Urinary bladder (tissue), 4 donors: ENCODE measurements around the gene C7orf57. TPM values are rescaled to one million over a fixed set of nuclear protein-coding genes. Genes with fewer than 3 reads are reported as not detected.

Source experiments
- DNase-seq: peaks from one replicate; pipeline ENCODE4 v3.0.0-alpha.2; 2015; ENCODE audit errors: extremely low spot score
- H3K27ac ChIP-seq: one replicate; pipeline ENCODE4 v1.5.1; 2013; ENCODE audit warnings: low read depth, mild to moderate bottlenecking, moderate library complexity
- H3K36me3 ChIP-seq: one replicate; pipeline ENCODE4 v1.6.1; 2013; ENCODE audit warnings: mild to moderate bottlenecking, moderate library complexity; ENCODE audit not compliant: insufficient read depth
- H3K4me1 ChIP-seq: one replicate; pipeline ENCODE4 v1.6.1; 2013; ENCODE audit warnings: mild to moderate bottlenecking, moderate library complexity; ENCODE audit not compliant: insufficient read depth
- H3K4me3 ChIP-seq: one replicate; pipeline ENCODE4 v1.5.1; 2013; ENCODE audit warnings: low read depth, low read length
- WGBS: extraction: QIAGEN DNeasy Blood & Tissue Kit; methylation state at CpG from one replicate; pipeline ENCODE4 v1.1.7; 2013; 5-methylcytosine and 5-hydroxymethylcytosine counted together
- polyA plus RNA-seq: library from polyadenylated mRNA; stranded (reverse); fragments of 200-250 nt; gene quantifications from one replicate; pipeline ENCODE4 v1.2.3, GENCODE V29; 2013
- total RNA-seq: library from RNA; depleted of rRNA; stranded (reverse); fragments of >200 nt; gene quantifications from one replicate; pipeline ENCODE4 v1.2.3, GENCODE V29; 2014
- donor health status: healthy with polysubstance abuse.
- donor health status: healthy.

C7orf57 gene
- total and polyA plus RNA-seq, 2 donors: 0.21 TPM; not detected in 1

DNA sequence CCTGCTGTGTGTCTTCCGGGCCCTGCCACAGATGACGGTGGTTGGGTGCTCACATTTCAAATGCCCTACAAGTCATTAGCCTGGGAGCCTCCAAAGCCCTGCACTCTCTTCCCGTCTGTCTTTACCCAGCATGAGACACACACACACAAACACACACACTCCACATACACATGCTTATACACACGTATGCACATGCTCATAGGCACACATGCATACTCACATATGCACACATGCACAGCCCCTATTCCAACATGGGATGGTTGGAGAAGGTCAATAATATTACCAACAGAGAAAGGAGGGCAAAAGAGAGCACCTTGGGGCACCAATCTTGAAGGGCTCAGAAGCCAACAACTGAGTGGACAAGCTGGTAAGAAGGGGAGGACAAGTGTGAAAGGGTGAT is 25.4 kb upstream of the C7orf57 start:
- no peaks in the 10 kb centered on the region for H3K36me3 ChIP-seq
- H3K4me1 ChIP-seq: no peaks in the 10 kb centered on the region
- H3K27ac ChIP-seq: no peak overlapping the region
- no peak for DNase-seq
- H3K4me3 ChIP-seq: no peak overlapping the region
- WGBS: 92% methylated on average over 4 of the region's 4 CpGs

DNA sequence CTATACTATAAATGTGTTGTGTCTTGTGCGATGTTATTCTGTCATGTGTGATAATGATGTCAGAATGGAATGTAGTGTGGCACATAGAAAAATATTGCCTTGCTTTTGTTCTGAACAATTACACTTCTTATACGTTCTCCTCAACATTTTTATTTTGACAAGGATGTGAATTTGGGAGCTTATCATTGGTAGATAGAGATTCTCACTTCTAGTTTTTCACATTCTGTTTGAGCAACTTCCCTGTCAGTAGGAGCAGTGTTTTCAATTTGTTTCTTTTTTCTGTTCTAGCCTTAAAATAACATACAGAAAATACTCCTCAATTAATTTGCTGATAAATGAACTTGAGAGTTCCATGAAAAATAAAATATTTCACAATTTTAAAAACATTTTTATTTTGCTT is 24.0 kb upstream of the C7orf57 start:
- WGBS: 44% methylated on average over 2 of the region's 2 CpGs
- Histone ChIP-seq H3K36me3 (no peaks in the 10 kb centered on the region), H3K27ac (no peak overlapping the region), H3K4me1 (no peaks in the 10 kb centered on the region), H3K4me3 (no peak overlapping the region)
- DNase-seq: no peak

DNA sequence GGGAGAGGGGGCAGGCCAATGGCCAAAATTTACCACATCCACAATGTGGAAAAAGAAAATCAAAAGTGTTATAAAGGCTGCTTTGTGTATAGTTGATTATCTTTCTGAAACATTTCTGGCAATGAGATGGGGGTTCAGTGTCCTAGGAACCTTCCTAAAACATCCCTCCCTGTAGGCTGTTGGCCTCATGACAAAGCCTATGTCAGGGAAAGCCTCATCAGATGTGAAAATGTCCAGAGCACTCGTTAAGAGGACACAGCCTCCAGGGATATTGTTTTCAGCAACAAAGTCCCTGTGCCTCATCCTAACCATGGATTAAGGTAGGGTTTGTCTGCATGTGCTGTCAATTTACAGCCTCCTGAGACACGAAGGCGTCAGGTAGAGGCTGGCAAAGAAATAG is 23.4 kb upstream of the C7orf57 start:
- H3K4me1 ChIP-seq: no peaks in the 10 kb centered on the region
- DNase-seq: no peak
- H3K27ac ChIP-seq: no peak overlapping the region
- H3K4me3 ChIP-seq: no peak overlapping the region
- H3K36me3 ChIP-seq: no peaks in the 10 kb centered on the region
- 35% methylated on average over 3 of the region's 3 CpGs for WGBS

DNA sequence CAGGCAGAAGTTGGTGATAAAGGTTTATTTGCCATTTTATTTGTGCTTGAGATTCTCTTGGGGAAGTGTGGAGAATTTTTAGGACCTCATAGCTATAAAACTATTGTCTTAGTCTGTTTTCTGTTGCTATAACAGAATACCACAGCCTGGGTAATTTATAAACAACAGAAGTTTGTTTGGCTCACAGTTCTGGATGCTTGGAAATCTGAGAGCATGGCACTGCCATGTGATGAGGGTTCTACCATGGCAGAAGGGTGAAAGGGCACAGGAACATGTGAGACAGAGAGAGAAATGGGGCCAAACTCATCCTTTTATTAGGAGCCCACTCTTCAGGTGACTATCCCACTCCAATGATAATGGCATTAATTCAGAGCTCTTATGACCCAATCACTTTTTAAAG is 18.7 kb upstream of the C7orf57 start:
- Histone ChIP-seq H3K27ac (no peak overlapping the region), H3K4me3 (no peak overlapping the region), H3K36me3 (no peaks in the 10 kb centered on the region), H3K4me1 (no peaks in the 10 kb centered on the region)
- DNase-seq: no peak

DNA sequence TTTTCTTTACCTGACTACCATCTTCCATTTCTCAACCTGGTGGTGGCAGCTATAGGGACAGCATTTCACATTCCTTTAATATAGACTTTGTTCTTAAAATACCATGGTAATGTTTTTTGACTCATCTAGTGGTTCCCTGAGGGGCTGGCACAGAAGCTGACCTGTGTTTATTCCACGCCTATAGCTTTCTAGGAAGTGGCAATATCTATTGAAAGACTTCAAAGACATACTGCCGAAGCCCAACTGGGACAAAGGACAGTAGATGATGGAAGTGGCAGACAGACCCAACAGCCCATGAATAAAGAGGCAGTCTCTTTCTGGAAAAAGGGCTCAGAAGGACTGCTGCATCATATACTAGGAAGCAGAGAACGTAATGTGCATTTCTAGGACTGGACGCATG is 17.7 kb upstream of the C7orf57 start:
- Histone ChIP-seq H3K27ac (no peak overlapping the region), H3K4me3 (no peak overlapping the region), H3K4me1 (no peaks in the 10 kb centered on the region), H3K36me3 (no peaks in the 10 kb centered on the region)
- 90% methylated on average over 4 of the region's 4 CpGs for WGBS
- DNase-seq: no peak

DNA sequence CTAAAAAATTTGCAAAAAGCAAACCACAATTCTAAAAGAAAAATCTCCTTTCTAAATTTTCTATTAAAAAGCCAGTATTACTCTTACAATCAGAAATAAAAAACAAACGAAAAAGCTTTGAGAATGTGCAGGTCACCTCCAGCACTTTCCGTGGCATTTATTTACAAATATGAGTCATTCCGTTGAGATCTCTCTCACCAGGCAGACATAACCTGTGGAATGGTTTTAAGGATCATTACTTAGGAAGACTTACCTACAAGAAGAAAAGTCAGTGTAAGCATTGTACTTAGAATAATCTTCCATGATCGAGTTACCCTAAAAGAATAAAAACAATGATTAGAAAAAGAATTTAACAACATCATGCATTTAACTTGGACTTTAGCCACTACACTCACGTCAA is 9.7 kb upstream of the C7orf57 start:
- no peak overlapping the region for H3K4me3 ChIP-seq
- no peaks in the 10 kb centered on the region for H3K4me1 ChIP-seq
- H3K36me3 ChIP-seq: no peaks in the 10 kb centered on the region
- no peak overlapping the region for H3K27ac ChIP-seq
- DNase-seq: no peak
- 56% methylated on average over 5 of the region's 5 CpGs for WGBS

DNA sequence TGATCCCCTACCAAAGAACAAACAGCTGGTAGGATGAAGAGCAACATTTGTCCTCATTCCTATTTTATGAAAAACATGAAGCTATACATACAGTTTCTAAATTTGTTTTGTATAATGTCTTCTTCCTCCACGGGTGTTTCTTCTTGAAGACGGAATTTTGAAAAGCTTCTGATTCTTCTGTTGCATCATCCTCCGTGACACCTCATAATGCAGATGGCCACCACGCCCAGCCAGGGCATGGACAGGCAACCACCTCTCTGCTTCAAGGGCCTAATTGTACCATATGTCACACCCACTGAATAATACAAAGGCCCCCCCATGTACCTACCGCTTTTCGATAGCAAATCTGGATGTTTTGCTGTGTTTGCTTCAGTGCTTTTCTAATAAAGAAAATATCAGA is 6.4 kb upstream of the C7orf57 start, which contains the start of gene SUN3:
SUN3 (minus strand) TSS at position 170 of the 400 bp plus-strand sequence; CDS start at position 1, 169 bp downstream.
- DNase-seq: no peak

DNA sequence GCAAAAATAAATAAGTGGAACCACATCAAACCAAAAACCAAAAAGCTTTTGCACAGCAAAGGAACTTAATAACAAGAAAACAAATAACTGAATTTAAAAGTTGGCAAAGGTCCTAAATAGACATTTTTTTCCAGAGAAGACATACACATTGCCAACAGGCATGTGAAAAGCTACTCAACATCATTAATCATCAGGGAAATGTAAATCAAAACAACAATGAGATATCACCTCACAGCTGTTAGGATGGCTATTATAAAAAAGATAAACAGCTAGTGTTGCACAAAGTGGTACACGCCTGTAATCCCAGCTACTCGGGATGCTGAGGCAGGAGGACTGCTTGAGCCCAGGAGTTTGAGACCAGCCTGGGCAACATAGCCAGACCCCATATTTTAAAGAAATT is 4.2 kb upstream of the C7orf57 start:
- WGBS: 68% methylated on average over 2 of the region's 2 CpGs
- H3K36me3 ChIP-seq: no peaks in the 10 kb centered on the region

More for the DNA sequence above, 6.4 kb upstream of the C7orf57 start, which contains the start of gene SUN3:
- Histone ChIP-seq H3K4me1 (no peaks in the 10 kb centered on the region), H3K36me3 (no peaks in the 10 kb centered on the region), H3K27ac (peak within 1 kb of the TSS; percentile 2), H3K4me3 (no peak within 1 kb of the TSS)
- 92% methylated on average over 6 of the region's 6 CpGs for WGBS

DNA sequence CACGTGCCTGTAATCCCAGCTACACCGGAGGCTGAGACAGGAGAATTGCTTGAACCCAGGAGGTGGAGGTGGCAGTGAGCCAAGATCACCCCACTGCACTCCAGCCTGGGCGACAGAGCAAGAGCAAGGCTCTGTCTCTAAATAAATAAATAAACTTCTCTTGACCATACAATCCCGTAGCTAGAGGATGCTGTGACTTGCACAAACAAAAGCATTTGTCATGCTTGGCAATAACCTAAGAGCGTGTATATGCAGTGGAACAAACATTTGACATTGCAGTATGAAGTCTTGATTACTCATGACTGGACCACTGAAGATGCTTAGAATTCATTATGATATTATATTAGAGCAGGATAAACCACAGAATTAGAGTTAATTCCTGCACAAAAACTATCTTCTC is 1.4 kb upstream of the C7orf57 start:
- Histone ChIP-seq H3K27ac (no peak overlapping the region), H3K4me3 (no peak overlapping the region), H3K36me3 (no peaks in the 10 kb centered on the region), H3K4me1 (peaks cover 2% of the 10 kb centered on the region)
- WGBS: 76% methylated on average over 5 of the region's 5 CpGs
- DNase-seq: no peak

More for the DNA sequence above, 4.2 kb upstream of the C7orf57 start:
- H3K4me3 ChIP-seq: no peak overlapping the region
- H3K4me1 ChIP-seq: peaks cover 2% of the 10 kb centered on the region
- DNase-seq: no peak
- no peak overlapping the region for H3K27ac ChIP-seq

DNA sequence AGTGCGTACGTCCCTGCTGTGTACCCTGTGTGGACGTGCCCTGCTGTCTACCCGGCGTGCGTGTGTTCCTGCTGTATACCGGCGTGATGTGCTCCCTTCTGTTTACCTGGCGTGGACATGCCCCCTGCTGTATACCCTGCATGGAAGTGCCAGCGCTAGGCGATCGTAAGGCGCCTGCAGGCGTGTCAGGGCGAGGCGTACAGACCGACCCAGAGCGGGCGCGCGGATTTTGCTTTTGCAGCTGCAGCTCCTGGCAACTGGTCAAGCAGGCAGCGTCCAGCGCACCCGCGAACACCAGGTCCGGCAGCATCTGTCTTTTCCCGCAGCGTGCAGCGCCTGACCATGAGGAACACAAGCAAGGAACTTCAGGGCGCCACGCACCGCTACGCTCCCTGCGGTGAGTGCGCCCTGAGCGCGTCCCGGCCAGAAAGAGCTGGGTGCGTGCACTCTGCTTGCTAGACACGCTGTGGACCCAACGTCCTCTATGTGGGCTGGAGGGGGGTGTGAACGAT is 680 bp downstream of the C7orf57 start:
- Histone ChIP-seq H3K36me3 (no peaks in the 10 kb centered on the region), H3K4me1 (peaks cover 2% of the 10 kb centered on the region), H3K4me3 (peak overlapping the region; percentile 58), H3K27ac (no peak overlapping the region)
- DNase-seq: no peak
- WGBS: 3% methylated on average over 42 of the region's 42 CpGs

DNA sequence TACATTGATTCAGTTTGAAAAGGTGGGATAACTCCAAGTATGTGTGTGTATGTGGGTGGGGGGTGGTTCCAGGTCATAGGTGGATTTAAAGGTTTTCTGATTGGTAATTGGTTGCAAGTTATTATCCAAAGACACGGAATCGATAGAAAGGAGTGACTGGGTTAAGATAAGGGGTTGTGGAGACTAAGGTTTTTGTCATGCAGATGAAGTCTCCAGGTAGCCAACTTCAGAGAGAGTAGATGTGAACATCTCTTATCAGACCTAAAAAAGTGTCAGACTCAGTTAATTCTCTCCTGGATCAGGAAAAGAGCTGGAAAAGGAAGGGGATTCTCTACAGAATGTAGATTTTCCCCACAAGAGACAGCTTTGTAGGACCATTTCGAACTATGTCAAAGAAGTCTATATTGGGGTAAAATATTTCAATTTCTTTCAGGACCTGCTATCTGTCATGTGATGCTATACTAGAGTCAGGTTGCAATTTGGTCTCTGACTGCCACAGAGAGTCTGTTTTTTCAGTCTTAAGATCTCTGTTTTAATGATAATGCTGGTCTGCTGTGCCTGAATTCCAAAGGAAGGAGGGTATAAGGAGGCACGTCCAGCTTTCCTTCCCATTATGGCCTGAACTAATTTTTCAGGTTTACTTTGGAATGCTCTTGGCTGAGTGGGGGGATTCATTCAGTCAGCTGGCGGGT is 3.6 kb downstream of the C7orf57 start:
- Histone ChIP-seq H3K4me3 (no peak overlapping the region), H3K27ac (no peak overlapping the region), H3K4me1 (peaks cover 2% of the 10 kb centered on the region), H3K36me3 (no peaks in the 10 kb centered on the region)
- DNase-seq: no peak
- 44% methylated on average over 5 of the region's 5 CpGs for WGBS

DNA sequence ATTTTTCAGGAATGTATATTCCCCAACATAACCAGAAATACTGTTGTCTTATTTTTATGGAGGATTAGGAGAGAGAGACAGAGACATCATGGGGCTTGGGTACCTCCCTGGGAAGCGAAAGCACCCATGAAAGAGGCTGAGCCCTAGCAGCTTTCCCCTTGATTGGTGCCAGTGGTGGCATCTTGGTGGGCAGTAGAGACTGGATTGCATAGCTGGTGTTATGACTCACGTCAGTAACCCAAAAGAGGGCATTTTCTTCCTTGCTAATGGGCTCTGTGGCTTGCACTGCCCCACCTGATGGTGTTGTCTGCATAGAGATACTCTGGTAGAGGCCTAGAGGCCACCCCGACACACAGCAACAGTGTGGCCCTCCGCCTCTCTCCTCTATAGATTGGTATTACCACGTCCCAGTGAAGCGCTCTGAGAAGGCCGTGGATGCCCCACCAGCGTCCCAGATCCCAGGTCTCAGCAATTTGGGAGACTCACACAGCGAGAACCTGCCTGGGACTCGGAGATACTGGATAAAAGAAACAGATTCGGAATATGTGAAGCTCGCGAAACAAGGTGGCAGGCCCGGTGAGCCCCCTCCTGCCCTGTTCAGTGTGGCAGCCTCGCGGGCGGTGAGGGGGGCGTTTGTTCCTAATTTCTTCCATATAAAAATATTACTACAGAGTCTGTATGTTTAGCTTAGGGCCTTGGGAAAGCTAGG is 5.8 kb downstream of the C7orf57 start:
- WGBS: 92% methylated on average over 18 of the region's 18 CpGs

DNA sequence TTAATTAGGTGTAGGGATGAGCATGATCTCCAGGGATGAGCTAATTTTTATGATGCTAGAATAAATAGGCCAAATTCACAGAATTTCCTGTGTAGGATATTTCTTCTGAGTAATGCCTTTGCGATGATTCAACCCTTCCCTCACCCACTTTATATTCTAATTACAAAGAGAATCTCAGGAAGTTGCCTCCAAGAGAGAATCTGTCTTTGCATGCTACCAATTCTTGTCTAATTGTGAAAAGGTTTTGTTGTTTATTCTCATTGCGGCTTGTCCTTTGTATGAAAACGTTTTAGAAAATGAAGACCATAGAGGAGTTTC is 6.3 kb downstream of the C7orf57 start:
- WGBS: 71% methylated on average over 3 of the region's 3 CpGs
- no peak for DNase-seq
- Histone ChIP-seq H3K4me1 (no peaks in the 10 kb centered on the region), H3K4me3 (no peak overlapping the region), H3K27ac (no peak overlapping the region), H3K36me3 (no peaks in the 10 kb centered on the region)

More for the DNA sequence above, 5.8 kb downstream of the C7orf57 start:
- H3K27ac ChIP-seq: no peak overlapping the region
- H3K36me3 ChIP-seq: no peaks in the 10 kb centered on the region
- no peak overlapping the region for H3K4me3 ChIP-seq
- no peaks in the 10 kb centered on the region for H3K4me1 ChIP-seq
- DNase-seq: no peak

DNA sequence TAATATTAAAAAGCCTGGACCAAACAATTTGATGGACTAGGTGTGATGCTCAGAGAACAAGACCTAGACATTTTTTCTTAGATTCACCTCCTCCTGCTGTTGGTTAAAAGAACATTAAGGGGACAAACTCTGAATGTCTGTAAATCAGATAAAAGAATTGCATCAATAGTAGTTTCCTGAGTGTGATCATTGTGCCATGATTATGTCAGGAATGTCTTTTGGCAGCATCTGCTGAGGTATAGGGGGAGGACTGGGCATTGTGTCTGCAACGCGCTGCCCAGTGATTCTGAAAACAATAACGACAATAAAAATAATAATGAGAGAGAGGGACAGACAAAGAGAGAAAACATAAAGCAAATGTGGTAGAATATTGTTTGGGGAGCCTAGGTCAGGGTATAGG is 6.9 kb downstream of the C7orf57 start:
- WGBS: 69% methylated on average over 3 of the region's 3 CpGs

More for the DNA sequence above, 6.9 kb downstream of the C7orf57 start:
- Histone ChIP-seq H3K4me1 (no peaks in the 10 kb centered on the region), H3K4me3 (no peak overlapping the region), H3K36me3 (no peaks in the 10 kb centered on the region), H3K27ac (no peak overlapping the region)
- DNase-seq: no peak
